Measurements from ENCODE around the gene ADPRHL1.

Gene ADPRHL1

GRCh38 chr13:113371061-113371460 lies 82.2 kb downstream of the ADPRHL1 start:
- TF ChIP-seq ZBTB7A (IDR thresholded peaks at IDR 0.05; ENCODE audit: low read depth) (no peak), CEBPB (IDR thresholded peaks at IDR 0.05) (no peak), YY1 (IDR thresholded peaks at IDR 0.05; ENCODE audit: low read depth) (no peak), TEAD4 (IDR thresholded peaks at IDR 0.05) (no peak)

- no peak for TF ChIP-seq RAD21 (IDR thresholded peaks at IDR 0.05; ENCODE audit: low read depth)
- no peak for TF ChIP-seq NFIC (IDR thresholded peaks at IDR 0.05)
- no peak for TF ChIP-seq EGR1 (IDR thresholded peaks at IDR 0.05)
- no peak for TF ChIP-seq FOXM1 (IDR thresholded peaks at IDR 0.05; ENCODE audit: borderline replicate concordance, low read depth)
- TF ChIP-seq EP300 (IDR thresholded peaks at IDR 0.05; ENCODE audit: borderline replicate concordance): no peak
Measured at GRCh38 chr13:113369881-113370280, 83.4 kb downstream of the ADPRHL1 start.

GRCh38 chr13:113369189-113369588 lies 84.1 kb downstream of the ADPRHL1 start:
- no peak for TF ChIP-seq CEBPB (IDR thresholded peaks at IDR 0.05)
- TF ChIP-seq ZBTB7A (IDR thresholded peaks at IDR 0.05; ENCODE audit: low read depth): no peak
- no peak for TF ChIP-seq FOXM1 (IDR thresholded peaks at IDR 0.05; ENCODE audit: borderline replicate concordance, low read depth)
- no peak for TF ChIP-seq EGR1 (IDR thresholded peaks at IDR 0.05)
- no peak for TF ChIP-seq MAX (IDR thresholded peaks at IDR 0.05)
- TF ChIP-seq EP300 (IDR thresholded peaks at IDR 0.05; ENCODE audit: borderline replicate concordance): no peak
- TF ChIP-seq, protein P1, sequence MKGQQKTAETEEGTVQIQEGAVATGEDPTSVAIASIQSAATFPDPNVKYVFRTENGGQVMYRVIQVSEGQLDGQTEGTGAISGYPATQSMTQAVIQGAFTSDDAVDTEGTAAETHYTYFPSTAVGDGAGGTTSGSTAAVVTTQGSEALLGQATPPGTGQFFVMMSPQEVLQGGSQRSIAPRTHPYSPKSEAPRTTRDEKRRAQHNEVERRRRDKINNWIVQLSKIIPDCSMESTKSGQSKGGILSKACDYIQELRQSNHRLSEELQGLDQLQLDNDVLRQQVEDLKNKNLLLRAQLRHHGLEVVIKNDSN (IDR thresholded peaks at IDR 0.05): no peak
- TF ChIP-seq TCF12 (IDR thresholded peaks at IDR 0.05; ENCODE audit: low read depth): no peak
- TF ChIP-seq CREB1 (IDR thresholded peaks at IDR 0.05; ENCODE audit: low read depth): no peak
- TF ChIP-seq, protein P2, sequence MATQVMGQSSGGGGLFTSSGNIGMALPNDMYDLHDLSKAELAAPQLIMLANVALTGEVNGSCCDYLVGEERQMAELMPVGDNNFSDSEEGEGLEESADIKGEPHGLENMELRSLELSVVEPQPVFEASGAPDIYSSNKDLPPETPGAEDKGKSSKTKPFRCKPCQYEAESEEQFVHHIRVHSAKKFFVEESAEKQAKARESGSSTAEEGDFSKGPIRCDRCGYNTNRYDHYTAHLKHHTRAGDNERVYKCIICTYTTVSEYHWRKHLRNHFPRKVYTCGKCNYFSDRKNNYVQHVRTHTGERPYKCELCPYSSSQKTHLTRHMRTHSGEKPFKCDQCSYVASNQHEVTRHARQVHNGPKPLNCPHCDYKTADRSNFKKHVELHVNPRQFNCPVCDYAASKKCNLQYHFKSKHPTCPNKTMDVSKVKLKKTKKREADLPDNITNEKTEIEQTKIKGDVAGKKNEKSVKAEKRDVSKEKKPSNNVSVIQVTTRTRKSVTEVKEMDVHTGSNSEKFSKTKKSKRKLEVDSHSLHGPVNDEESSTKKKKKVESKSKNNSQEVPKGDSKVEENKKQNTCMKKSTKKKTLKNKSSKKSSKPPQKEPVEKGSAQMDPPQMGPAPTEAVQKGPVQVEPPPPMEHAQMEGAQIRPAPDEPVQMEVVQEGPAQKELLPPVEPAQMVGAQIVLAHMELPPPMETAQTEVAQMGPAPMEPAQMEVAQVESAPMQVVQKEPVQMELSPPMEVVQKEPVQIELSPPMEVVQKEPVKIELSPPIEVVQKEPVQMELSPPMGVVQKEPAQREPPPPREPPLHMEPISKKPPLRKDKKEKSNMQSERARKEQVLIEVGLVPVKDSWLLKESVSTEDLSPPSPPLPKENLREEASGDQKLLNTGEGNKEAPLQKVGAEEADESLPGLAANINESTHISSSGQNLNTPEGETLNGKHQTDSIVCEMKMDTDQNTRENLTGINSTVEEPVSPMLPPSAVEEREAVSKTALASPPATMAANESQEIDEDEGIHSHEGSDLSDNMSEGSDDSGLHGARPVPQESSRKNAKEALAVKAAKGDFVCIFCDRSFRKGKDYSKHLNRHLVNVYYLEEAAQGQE (IDR thresholded peaks at IDR 0.05; ENCODE audit: low read depth): no peak
- no peak for TF ChIP-seq TAF1 (IDR thresholded peaks at IDR 0.05; ENCODE audit: low read depth)
- TF ChIP-seq NFIC (IDR thresholded peaks at IDR 0.05): no peak
- TF ChIP-seq TEAD4 (IDR thresholded peaks at IDR 0.05): no peak
- no peak for TF ChIP-seq YY1 (IDR thresholded peaks at IDR 0.05; ENCODE audit: low read depth)

GRCh38 chr13:113367771-113368170 lies 85.5 kb downstream of the ADPRHL1 start:
- TF ChIP-seq TCF12 (IDR thresholded peaks at IDR 0.05; ENCODE audit: low read depth) (no peak), CREB1 (IDR thresholded peaks at IDR 0.05; ENCODE audit: low read depth) (no peak), TEAD4 (IDR thresholded peaks at IDR 0.05) (no peak), EGR1 (IDR thresholded peaks at IDR 0.05) (no peak), NFIC (IDR thresholded peaks at IDR 0.05) (no peak), EP300 (IDR thresholded peaks at IDR 0.05; ENCODE audit: borderline replicate concordance) (no peak), YY1 (IDR thresholded peaks at IDR 0.05; ENCODE audit: low read depth) (no peak), ZBTB7A (IDR thresholded peaks at IDR 0.05; ENCODE audit: low read depth) (no peak)
- TF ChIP-seq, protein P1 (IDR thresholded peaks at IDR 0.05): no peak
- TF ChIP-seq, protein P2 (IDR thresholded peaks at IDR 0.05; ENCODE audit: low read depth): no peak

- TF ChIP-seq MAX (IDR thresholded peaks at IDR 0.05): no peak
- TF ChIP-seq TCF12 (IDR thresholded peaks at IDR 0.05; ENCODE audit: low read depth): no peak
- TF ChIP-seq, protein P1 (IDR thresholded peaks at IDR 0.05): no peak
- TF ChIP-seq, protein P2 (IDR thresholded peaks at IDR 0.05; ENCODE audit: low read depth): no peak
- no peak for TF ChIP-seq RAD21 (IDR thresholded peaks at IDR 0.05; ENCODE audit: low read depth)
- TF ChIP-seq ZBTB7A (IDR thresholded peaks at IDR 0.05; ENCODE audit: low read depth): no peak
- no peak for TF ChIP-seq EGR1 (IDR thresholded peaks at IDR 0.05)
- TF ChIP-seq FOXM1 (IDR thresholded peaks at IDR 0.05; ENCODE audit: borderline replicate concordance, low read depth): no peak
- TF ChIP-seq NFIC (IDR thresholded peaks at IDR 0.05): no peak
- no peak for TF ChIP-seq TAF1 (IDR thresholded peaks at IDR 0.05; ENCODE audit: low read depth)
- TF ChIP-seq YY1 (IDR thresholded peaks at IDR 0.05; ENCODE audit: low read depth): no peak
- TF ChIP-seq CREB1 (IDR thresholded peaks at IDR 0.05; ENCODE audit: low read depth): no peak
- no peak for TF ChIP-seq TEAD4 (IDR thresholded peaks at IDR 0.05)
Measured at GRCh38 chr13:113367020-113367560, 86.2 kb downstream of the ADPRHL1 start.
